ENCODE data around the gene IFTAP. TPM values are rescaled to one million over a fixed set of nuclear protein-coding genes. Genes with fewer than 3 reads are reported as not detected.

IFTAP gene
- total RNA-seq, 2 experiments from 2014 or later: not detected

DNA sequence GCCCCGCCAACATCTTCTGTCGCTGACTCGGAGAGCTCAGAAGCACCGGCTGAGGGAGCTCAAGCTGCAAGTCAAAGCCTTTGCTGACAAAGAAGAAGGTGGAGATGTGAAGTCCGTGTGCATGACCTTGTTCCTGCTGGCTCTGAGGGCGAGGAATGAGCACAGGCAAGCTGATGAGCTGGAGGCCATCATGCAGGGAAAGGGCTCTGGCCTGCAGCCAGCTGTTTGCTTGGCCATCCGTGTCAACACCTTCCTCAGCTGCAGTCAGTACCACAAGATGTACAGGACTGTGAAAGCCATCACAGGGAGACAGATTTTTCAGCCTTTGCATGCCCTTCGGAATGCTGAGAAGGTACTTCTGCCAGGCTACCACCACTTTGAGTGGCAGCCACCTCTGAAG is 19.8 kb upstream of the IFTAP start:
- Histone ChIP-seq H3K9me2 (ENCODE audit: insufficient read depth, low read length) (no peaks in the 10 kb centered on the region), H2AFZ (ENCODE audit: low read length) (no peak overlapping the region), H3K4me1 (ENCODE audit: insufficient read depth, low read length, poor library complexity, severe bottlenecking) (no peaks in the 10 kb centered on the region), H3K36me3 (ENCODE audit: insufficient read depth, low read length) (no peaks in the 10 kb centered on the region), H3K4me3 (ENCODE audit: low read depth, low read length, poor library complexity, severe bottlenecking) (no peak overlapping the region), H3K9me3 (ENCODE audit: low read length) (no peaks in the 10 kb centered on the region), H3K27ac (ENCODE audit: low read depth, low read length, poor library complexity, severe bottlenecking) (no peak overlapping the region), H3K4me2 (ENCODE audit: low read length) (no peak overlapping the region), H3K79me2 (ENCODE audit: insufficient read depth, low read depth, low read length) (no peaks in the 10 kb centered on the region), H4K20me1 (ENCODE audit: insufficient read depth, low read length) (no peaks in the 10 kb centered on the region)
- ChIA-PET CTCF (ENCODE audit: unreplicated experiment) (no interaction called here), POLR2A (no interaction called here)
- no TSS peak for BruUV-seq (replicated peaks)
- DNase-seq (ENCODE audit: low spot score): no peak
- intact Hi-C loops (cut with micrococcal nuclease; ENCODE audit: unreplicated experiment): no loop called here
- TF ChIP-seq EZH2phosphoT487 (IDR thresholded peaks at IDR 0.05; ENCODE audit: borderline replicate concordance, low read depth, low read length): no peak
- TF ChIP-seq CTCF (conservative IDR thresholded peaks at IDR 0.05; ENCODE audit: low read length): no peak

- intact Hi-C loops (cut with micrococcal nuclease; ENCODE audit: unreplicated experiment): no loop called here
- DNase-seq (ENCODE audit: low spot score): no peak
- POLR2A ChIA-PET: interaction anchor here (0.7 kb wide), 1 partner anchor 14 kb away, joined by 3 read pairs; no protein-coding TSS in a partner anchor
- Histone ChIP-seq H4K20me1 (ENCODE audit: insufficient read depth, low read length) (no peaks in the 10 kb centered on the region), H3K4me2 (ENCODE audit: low read length) (no peak overlapping the region), H3K27ac (ENCODE audit: low read depth, low read length, poor library complexity, severe bottlenecking) (no peak overlapping the region), H2AFZ (ENCODE audit: low read length) (no peak overlapping the region), H3K4me1 (ENCODE audit: insufficient read depth, low read length, poor library complexity, severe bottlenecking) (no peaks in the 10 kb centered on the region), H3K9me3 (ENCODE audit: low read length) (peaks cover 5% of the 10 kb centered on the region; the same call in 1 of the 2 replicates), H3K9me2 (ENCODE audit: insufficient read depth, low read length) (no peaks in the 10 kb centered on the region), H3K4me3 (ENCODE audit: low read depth, low read length, poor library complexity, severe bottlenecking) (no peak overlapping the region), H3K36me3 (ENCODE audit: insufficient read depth, low read length) (no peaks in the 10 kb centered on the region), H3K79me2 (ENCODE audit: insufficient read depth, low read depth, low read length) (no peaks in the 10 kb centered on the region)
- CTCF ChIA-PET (ENCODE audit: unreplicated experiment): no interaction called here
- TF ChIP-seq CTCF (conservative IDR thresholded peaks at IDR 0.05; ENCODE audit: low read length) (no peak), EZH2phosphoT487 (IDR thresholded peaks at IDR 0.05; ENCODE audit: borderline replicate concordance, low read depth, low read length) (no peak)
- BruUV-seq (replicated peaks): no TSS peak
These were observed 16.9 kb upstream of the IFTAP start for GRCh38 chr11:36577373-36577772.

DNA sequence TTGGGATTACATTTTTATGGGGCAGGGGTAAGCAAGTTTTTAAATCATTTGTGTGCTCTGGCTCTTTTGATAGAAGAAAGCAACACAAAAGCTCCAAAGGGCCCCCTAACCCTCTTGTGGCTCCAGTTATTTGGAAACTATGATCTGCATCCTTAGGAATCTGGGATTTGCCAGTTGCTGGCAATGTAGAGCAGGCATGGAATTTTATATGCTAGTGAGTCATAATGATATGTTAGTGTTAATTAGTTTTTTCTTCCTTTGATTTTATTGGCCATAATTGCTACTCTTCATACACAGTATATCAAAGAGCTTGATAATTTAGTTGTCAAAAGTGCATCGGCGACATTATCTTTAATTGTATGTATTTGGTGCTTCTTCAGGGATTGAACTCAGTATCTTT is 16.4 kb upstream of the IFTAP start:
- Histone ChIP-seq H3K9me3 (ENCODE audit: low read length) (peaks cover 5% of the 10 kb centered on the region; the same call in 1 of the 2 replicates), H3K36me3 (ENCODE audit: insufficient read depth, low read length) (no peaks in the 10 kb centered on the region), H3K79me2 (ENCODE audit: insufficient read depth, low read depth, low read length) (no peaks in the 10 kb centered on the region), H3K27ac (ENCODE audit: low read depth, low read length, poor library complexity, severe bottlenecking) (no peak overlapping the region), H4K20me1 (ENCODE audit: insufficient read depth, low read length) (no peaks in the 10 kb centered on the region), H3K9me2 (ENCODE audit: insufficient read depth, low read length) (no peaks in the 10 kb centered on the region), H2AFZ (ENCODE audit: low read length) (no peak overlapping the region), H3K4me3 (ENCODE audit: low read depth, low read length, poor library complexity, severe bottlenecking) (no peak overlapping the region), H3K4me1 (ENCODE audit: insufficient read depth, low read length, poor library complexity, severe bottlenecking) (no peaks in the 10 kb centered on the region), H3K4me2 (ENCODE audit: low read length) (no peak overlapping the region)
- BruUV-seq (replicated peaks): no TSS peak
- no peak for DNase-seq (ENCODE audit: low spot score)
- ChIA-PET POLR2A (no interaction called here), CTCF (ENCODE audit: unreplicated experiment) (no interaction called here)
- no peak for TF ChIP-seq CTCF (conservative IDR thresholded peaks at IDR 0.05; ENCODE audit: low read length)
- TF ChIP-seq EZH2phosphoT487 (IDR thresholded peaks at IDR 0.05; ENCODE audit: borderline replicate concordance, low read depth, low read length): no peak
- intact Hi-C loops (cut with micrococcal nuclease; ENCODE audit: unreplicated experiment): no loop called here

Data from OCI-LY7 (cell line).